Hepatocyte (in vitro differentiated cells): ENCODE data around the gene STK32A.

ENCODE experiments used
- EZH2phosphoT487 ChIP-seq: fragments of 200-600 bp; sonication (generic); IDR thresholded peaks from one replicate; pipeline ENCODE4 v1.6.1; 2018; ENCODE audit warnings: antibody characterized with exemption, mild to moderate bottlenecking, low read depth, moderate library complexity; ENCODE audit not compliant: unreplicated experiment, severe bottlenecking
- TF ChIP-seq, protein P1 (sequence below): fragments of 200-600 bp; sonication (generic); IDR thresholded peaks from 2 replicates; pipeline ENCODE4 v1.5.1; 2016; ENCODE audit warnings: antibody characterized with exemption, mild to moderate bottlenecking; ENCODE audit not compliant: poor library complexity

GRCh38 chr5:147276497-147276896 lies 41.7 kb downstream of the STK32A start:
- TF ChIP-seq EZH2phosphoT487: no peak
- TF ChIP-seq, protein P1, sequence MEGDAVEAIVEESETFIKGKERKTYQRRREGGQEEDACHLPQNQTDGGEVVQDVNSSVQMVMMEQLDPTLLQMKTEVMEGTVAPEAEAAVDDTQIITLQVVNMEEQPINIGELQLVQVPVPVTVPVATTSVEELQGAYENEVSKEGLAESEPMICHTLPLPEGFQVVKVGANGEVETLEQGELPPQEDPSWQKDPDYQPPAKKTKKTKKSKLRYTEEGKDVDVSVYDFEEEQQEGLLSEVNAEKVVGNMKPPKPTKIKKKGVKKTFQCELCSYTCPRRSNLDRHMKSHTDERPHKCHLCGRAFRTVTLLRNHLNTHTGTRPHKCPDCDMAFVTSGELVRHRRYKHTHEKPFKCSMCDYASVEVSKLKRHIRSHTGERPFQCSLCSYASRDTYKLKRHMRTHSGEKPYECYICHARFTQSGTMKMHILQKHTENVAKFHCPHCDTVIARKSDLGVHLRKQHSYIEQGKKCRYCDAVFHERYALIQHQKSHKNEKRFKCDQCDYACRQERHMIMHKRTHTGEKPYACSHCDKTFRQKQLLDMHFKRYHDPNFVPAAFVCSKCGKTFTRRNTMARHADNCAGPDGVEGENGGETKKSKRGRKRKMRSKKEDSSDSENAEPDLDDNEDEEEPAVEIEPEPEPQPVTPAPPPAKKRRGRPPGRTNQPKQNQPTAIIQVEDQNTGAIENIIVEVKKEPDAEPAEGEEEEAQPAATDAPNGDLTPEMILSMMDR: no peak
